ENCODE results near the gene RBPMS2. TPM values are rescaled to one million over a fixed set of nuclear protein-coding genes. Genes with fewer than 3 reads are reported as not detected.

Gene RBPMS2
- total RNA-seq, 1 donor from 2014 or later = 1.9 TPM

GRCh38 chr15:64696481-64696880 lies 78.9 kb downstream of the RBPMS2 start:
- DNase-seq (ENCODE audit: low read depth) = no peak
- Histone ChIP-seq H3K4me3 (ENCODE audit: low read depth, low read length) (no peak overlapping the region), H3K36me3 (ENCODE audit: control insufficient read depth, insufficient read depth, low read length) (no peaks in the 10 kb centered on the region), H3K27me3 (ENCODE audit: control insufficient read depth, insufficient read depth, low read length) (no peaks in the 10 kb centered on the region)
- TF ChIP-seq CTCF (IDR thresholded peaks at IDR 0.05; ENCODE audit: insufficient read depth, low read length, poor library complexity, severe bottlenecking) = no peak

- no peaks in the 10 kb centered on the region for H3K27me3 ChIP-seq (ENCODE audit: control insufficient read depth, insufficient read depth, low read length)
- no peaks in the 10 kb centered on the region for H3K36me3 ChIP-seq (ENCODE audit: control insufficient read depth, insufficient read depth, low read length)
- no peak for DNase-seq (ENCODE audit: low read depth)
- H3K4me3 ChIP-seq (ENCODE audit: low read depth, low read length) = no peak overlapping the region
- no peak for TF ChIP-seq CTCF (IDR thresholded peaks at IDR 0.05; ENCODE audit: insufficient read depth, low read length, poor library complexity, severe bottlenecking)
Measured at GRCh38 chr15:64695561-64695992, 79.8 kb downstream of the RBPMS2 start.

DNA sequence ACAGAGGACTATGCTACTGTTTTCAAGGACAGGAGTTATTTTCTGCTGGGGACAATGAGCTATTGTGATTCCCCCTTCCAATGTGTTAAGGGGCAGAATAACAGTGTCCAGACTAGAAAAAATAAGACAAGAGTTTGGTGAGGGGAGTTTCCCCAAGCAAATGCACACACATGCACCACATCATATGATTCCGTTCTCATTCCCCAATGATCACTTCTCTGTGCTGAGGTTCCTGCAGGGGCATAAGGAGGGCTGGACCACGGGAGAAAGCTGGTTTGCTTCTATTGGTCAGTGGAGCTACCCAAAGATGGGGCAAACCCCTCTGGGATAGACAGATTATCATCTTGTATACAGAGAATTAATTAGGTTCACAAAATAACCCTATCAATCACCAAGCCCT lies 80.6 kb downstream of the RBPMS2 start:
- Histone ChIP-seq H3K36me3 (ENCODE audit: control insufficient read depth, insufficient read depth, low read length) (no peaks in the 10 kb centered on the region), H3K27me3 (ENCODE audit: control insufficient read depth, insufficient read depth, low read length) (no peaks in the 10 kb centered on the region), H3K4me3 (ENCODE audit: low read depth, low read length) (no peak overlapping the region)
- no peak for DNase-seq (ENCODE audit: low read depth)
- no peak for TF ChIP-seq CTCF (IDR thresholded peaks at IDR 0.05; ENCODE audit: insufficient read depth, low read length, poor library complexity, severe bottlenecking)

GRCh38 chr15:64693134-64693533 lies 82.3 kb downstream of the RBPMS2 start:
- Histone ChIP-seq H3K27me3 (ENCODE audit: control insufficient read depth, insufficient read depth, low read length) (no peaks in the 10 kb centered on the region), H3K36me3 (ENCODE audit: control insufficient read depth, insufficient read depth, low read length) (no peaks in the 10 kb centered on the region), H3K4me3 (ENCODE audit: low read depth, low read length) (no peak overlapping the region)
- no peak for TF ChIP-seq CTCF (IDR thresholded peaks at IDR 0.05; ENCODE audit: insufficient read depth, low read length, poor library complexity, severe bottlenecking)
- no peak for DNase-seq (ENCODE audit: low read depth)

- H3K4me3 ChIP-seq (ENCODE audit: low read depth, low read length) = no peak overlapping the region
- no peak for DNase-seq (ENCODE audit: low read depth)
- no peak for TF ChIP-seq CTCF (IDR thresholded peaks at IDR 0.05; ENCODE audit: insufficient read depth, low read length, poor library complexity, severe bottlenecking)
- H3K36me3 ChIP-seq (ENCODE audit: control insufficient read depth, insufficient read depth, low read length) = no peaks in the 10 kb centered on the region
- no peaks in the 10 kb centered on the region for H3K27me3 ChIP-seq (ENCODE audit: control insufficient read depth, insufficient read depth, low read length)
Measured at GRCh38 chr15:64691896-64692565, 83.4 kb downstream of the RBPMS2 start.

Data from kidney epithelial cell (primary cell).